Measurements from ENCODE around the gene C1QL4. TPM values are rescaled to one million over a fixed set of nuclear protein-coding genes. Genes with fewer than 3 reads are reported as not detected.
A peak's percentile ranks its signal among the peaks of the same experiment; 100 is the strongest.

Gene C1QL4
- polyA plus RNA-seq, 3 donors = not detected

DNA sequence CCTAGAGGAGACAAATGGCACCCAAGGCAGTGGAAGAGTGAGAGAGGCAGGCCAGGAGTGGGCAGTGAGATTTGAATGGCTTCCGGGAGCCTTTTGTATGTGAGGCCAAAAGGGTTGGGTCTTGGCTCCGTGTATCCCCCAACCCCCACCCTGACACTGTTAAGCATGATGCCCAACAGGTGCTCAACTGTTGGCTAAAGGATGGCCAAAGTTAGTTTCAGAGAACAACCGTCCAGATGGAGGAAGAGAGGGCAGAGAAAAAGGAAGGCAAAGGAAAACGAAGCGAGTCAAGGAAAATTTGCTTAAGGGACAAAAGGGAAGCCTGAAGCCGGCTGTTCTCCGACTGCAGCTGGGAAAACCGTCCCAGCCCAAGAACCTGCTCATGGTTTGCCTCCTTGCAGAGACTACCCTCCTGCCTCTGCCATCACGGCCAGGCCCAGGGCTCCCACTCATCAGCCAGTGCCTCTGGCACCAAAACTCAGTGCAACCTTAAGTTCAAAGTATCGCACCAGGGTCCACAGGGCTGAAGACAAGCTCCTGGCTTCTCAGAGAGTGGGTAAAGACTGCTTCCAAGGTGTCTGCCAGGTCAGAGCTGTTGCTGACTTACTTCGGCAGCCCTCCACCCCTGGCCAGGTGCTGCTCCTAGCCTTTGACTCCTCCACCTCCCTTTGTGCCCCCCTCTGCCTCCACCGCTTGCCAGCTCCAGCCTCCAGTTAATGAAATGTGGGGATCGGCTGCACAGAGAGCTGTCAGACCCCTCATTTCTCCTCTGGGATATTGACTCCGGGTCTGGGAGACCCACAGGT lies 4.2 kb upstream of the C1QL4 start:
- no peak overlapping the region for H3K9ac ChIP-seq (ENCODE audit: insufficient read depth, low read length, poor library complexity, severe bottlenecking)
- H3K4me1 Mint-ChIP-seq = peaks cover 41% of the 10 kb centered on the region
- peaks cover 8% of the 10 kb centered on the region in 2 donors for H3K36me3 Mint-ChIP-seq
- no peak overlapping the region for H3K27ac Mint-ChIP-seq
- H3K4me3 ChIP-seq (replicated peaks in 1 of 3; ENCODE audit: low read depth in 2 of 3, low read length in 3 of 3) = no peak overlapping the region
- no peaks in the 10 kb centered on the region for H3K79me2 ChIP-seq (ENCODE audit: insufficient read depth, low read length)
- peaks cover 81 to 98% of the 10 kb centered on the region in 2 donors for H3K27me3 ChIP-seq (ENCODE audit: control insufficient read depth in 2 of 2, insufficient read depth in 2 of 2, low read length in 2 of 2)
- peak overlapping the region in 1 of 2 donors; percentile 92 for H3K4me3 Mint-ChIP-seq
- peaks cover 0 to 37% of the 10 kb centered on the region in 2 donors for H3K9me3 ChIP-seq (replicated peaks in 1 of 2; ENCODE audit: control insufficient read depth in 1 of 2, insufficient read depth in 1 of 2, low read length in 2 of 2)
- H3K4me1 ChIP-seq (ENCODE audit: control insufficient read depth in 1 of 2, insufficient read depth in 2 of 2, low read length in 2 of 2) = peaks cover 35 to 48% of the 10 kb centered on the region in 2 donors
- H3K4me2 ChIP-seq (replicated peaks; ENCODE audit: extremely low read depth, low read length, poor library complexity, severe bottlenecking) = no peak overlapping the region
- peaks cover 0 to 30% (median 11%) of the 10 kb centered on the region in 7 donors for H3K9me3 Mint-ChIP-seq
- no peaks in the 10 kb centered on the region for H4K20me1 ChIP-seq (ENCODE audit: insufficient read depth, low read length)
- peaks cover 93 to 100% (median 96%) of the 10 kb centered on the region in 3 donors for H3K27me3 Mint-ChIP-seq (ENCODE audit: low read depth in 3 of 3)
- TF ChIP-seq, protein P1, sequence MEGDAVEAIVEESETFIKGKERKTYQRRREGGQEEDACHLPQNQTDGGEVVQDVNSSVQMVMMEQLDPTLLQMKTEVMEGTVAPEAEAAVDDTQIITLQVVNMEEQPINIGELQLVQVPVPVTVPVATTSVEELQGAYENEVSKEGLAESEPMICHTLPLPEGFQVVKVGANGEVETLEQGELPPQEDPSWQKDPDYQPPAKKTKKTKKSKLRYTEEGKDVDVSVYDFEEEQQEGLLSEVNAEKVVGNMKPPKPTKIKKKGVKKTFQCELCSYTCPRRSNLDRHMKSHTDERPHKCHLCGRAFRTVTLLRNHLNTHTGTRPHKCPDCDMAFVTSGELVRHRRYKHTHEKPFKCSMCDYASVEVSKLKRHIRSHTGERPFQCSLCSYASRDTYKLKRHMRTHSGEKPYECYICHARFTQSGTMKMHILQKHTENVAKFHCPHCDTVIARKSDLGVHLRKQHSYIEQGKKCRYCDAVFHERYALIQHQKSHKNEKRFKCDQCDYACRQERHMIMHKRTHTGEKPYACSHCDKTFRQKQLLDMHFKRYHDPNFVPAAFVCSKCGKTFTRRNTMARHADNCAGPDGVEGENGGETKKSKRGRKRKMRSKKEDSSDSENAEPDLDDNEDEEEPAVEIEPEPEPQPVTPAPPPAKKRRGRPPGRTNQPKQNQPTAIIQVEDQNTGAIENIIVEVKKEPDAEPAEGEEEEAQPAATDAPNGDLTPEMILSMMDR (IDR thresholded peaks at IDR 0.05) = no peak
- DNase-seq = no peak
- no peaks in the 10 kb centered on the region for H3K36me3 ChIP-seq (replicated peaks in 1 of 2; ENCODE audit: control insufficient read depth in 1 of 2, insufficient read depth in 2 of 2, low read length in 2 of 2)
- 47% methylated on average over 12 of the region's 14 CpGs for WGBS (ENCODE audit: insufficient coverage)
- H2AFZ ChIP-seq (ENCODE audit: insufficient read depth, low read depth, low read length, poor library complexity, severe bottlenecking) = no peak overlapping the region
- intact Hi-C loops (cut with micrococcal nuclease) = loop anchor here in 1 of 2 donors (10.0 kb wide), 1 partner anchor 276 kb away; the partner anchor contains the start of genes KMT2D and RHEBL1
- H3K27ac ChIP-seq (ENCODE audit: low read depth in 1 of 2, low read length in 2 of 2) = no peak overlapping the region

- Mint-ChIP-seq H3K9me3 (peaks cover 0 to 31% (median 14%) of the 10 kb centered on the region in 7 donors), H3K36me3 (peaks cover 8 to 11% of the 10 kb centered on the region in 2 donors), H3K27me3 (ENCODE audit: low read depth in 3 of 3) (peaks cover 91 to 100% (median 94%) of the 10 kb centered on the region in 3 donors), H3K4me3 (peak overlapping the region in 1 of 2 donors; percentile 92), H3K27ac (no peak overlapping the region), H3K4me1 (peaks cover 32% of the 10 kb centered on the region)
- H4K20me1 ChIP-seq (ENCODE audit: insufficient read depth, low read length) = no peaks in the 10 kb centered on the region
- no peak overlapping the region for H3K4me2 ChIP-seq (replicated peaks; ENCODE audit: extremely low read depth, low read length, poor library complexity, severe bottlenecking)
- intact Hi-C loops (cut with micrococcal nuclease) = loop anchor here in 1 of 2 donors (10.0 kb wide), 1 partner anchor 275 kb away; the partner anchor contains the start of genes KMT2D and RHEBL1
- H3K9ac ChIP-seq (ENCODE audit: insufficient read depth, low read length, poor library complexity, severe bottlenecking) = no peak overlapping the region
- no peaks in the 10 kb centered on the region for H3K36me3 ChIP-seq (replicated peaks in 1 of 2; ENCODE audit: control insufficient read depth in 1 of 2, insufficient read depth in 2 of 2, low read length in 2 of 2)
- H3K9me3 ChIP-seq (replicated peaks in 1 of 2; ENCODE audit: control insufficient read depth in 1 of 2, insufficient read depth in 1 of 2, low read length in 2 of 2) = peaks cover 0 to 36% of the 10 kb centered on the region in 2 donors
- no peak overlapping the region for H3K27ac ChIP-seq (ENCODE audit: low read depth in 1 of 2, low read length in 2 of 2)
- DNase-seq = no peak
- H3K4me1 ChIP-seq (ENCODE audit: control insufficient read depth in 1 of 2, insufficient read depth in 2 of 2, low read length in 2 of 2) = peaks cover 27 to 40% of the 10 kb centered on the region in 2 donors
- H2AFZ ChIP-seq (ENCODE audit: insufficient read depth, low read depth, low read length, poor library complexity, severe bottlenecking) = no peak overlapping the region
- no peak overlapping the region for H3K4me3 ChIP-seq (replicated peaks in 1 of 3; ENCODE audit: low read depth in 2 of 3, low read length in 3 of 3)
- peaks cover 82 to 98% of the 10 kb centered on the region in 2 donors for H3K27me3 ChIP-seq (ENCODE audit: control insufficient read depth in 2 of 2, insufficient read depth in 2 of 2, low read length in 2 of 2)
- 56% methylated on average over 3 of the region's 6 CpGs for WGBS (ENCODE audit: insufficient coverage)
- TF ChIP-seq, protein P1 (IDR thresholded peaks at IDR 0.05) = no peak
- no peaks in the 10 kb centered on the region for H3K79me2 ChIP-seq (ENCODE audit: insufficient read depth, low read length)
Observed at GRCh38 chr12:49340095-49340870, 3.3 kb upstream of the C1QL4 start.

All from CD14-positive monocyte (primary cell).